HepG2 (cell line): ENCODE data around the gene GRIFIN. TPM values are rescaled to one million over a fixed set of nuclear protein-coding genes. Genes with fewer than 3 reads are reported as not detected.

ENCODE experiments used
- CEBPG ChIP-seq: IDR thresholded peaks from 2 replicates; pipeline ENCODE4 v1.6.1; 2016
- FOSL2 ChIP-seq: sonication (generic); formaldehyde crosslinking; IDR thresholded peaks from 2 replicates; pipeline ENCODE4 v1.4.0; 2020; ENCODE audit warnings: missing genetic modification reagents
- HNF1A ChIP-seq, 2 experiments: sonication (generic) in 1 of 2; formaldehyde crosslinking in 1 of 2; IDR thresholded peaks; 2 replicates each; pipeline versions ENCODE4 v1.4.0 to v1.6.1; 2016 to 2020; ENCODE audit warnings: borderline replicate concordance in 1 of 2, low read depth in 1 of 2, mild to moderate bottlenecking in 1 of 2, missing genetic modification reagents in 1 of 2
- HOMEZ ChIP-seq: IDR thresholded peaks from 2 replicates; pipeline ENCODE4 v1.6.1; 2016; ENCODE audit warnings: low read depth
- REL ChIP-seq: sonication (generic); formaldehyde crosslinking; conservative IDR thresholded peaks from 2 replicates; pipeline ENCODE4 v1.8.0; 2022; ENCODE audit warnings: mild to moderate bottlenecking, missing genetic modification reagents, moderate library complexity
- SP1 ChIP-seq, 2 experiments: fragments of 450-650 bp in 1 of 2; sonication (generic) in 1 of 2; formaldehyde crosslinking in 1 of 2; IDR thresholded peaks; 2 replicates each; pipeline versions ENCODE4 v1.4.0 to v1.6.1; 2016 to 2020; ENCODE audit warnings: missing genetic modification reagents in 1 of 2
- ZBTB34 ChIP-seq: sonication (generic); formaldehyde crosslinking; IDR thresholded peaks from 2 replicates; pipeline ENCODE4 v1.8.0; 2022; ENCODE audit warnings: mild to moderate bottlenecking, missing genetic modification reagents
- ZNF275 ChIP-seq: sonication (generic); formaldehyde crosslinking; IDR thresholded peaks from 2 replicates; pipeline ENCODE4 v1.8.0; 2022; ENCODE audit warnings: missing genetic modification reagents, mild to moderate bottlenecking, inconsistent platforms, borderline replicate concordance
- ZNF331 ChIP-seq: sonication (generic); formaldehyde crosslinking; IDR thresholded peaks from 2 replicates; pipeline ENCODE4 v1.4.0; 2020; ENCODE audit warnings: missing genetic modification reagents
- ZNF646 ChIP-seq: sonication (generic); formaldehyde crosslinking; IDR thresholded peaks from 2 replicates; pipeline ENCODE4 v1.9.0; 2021; ENCODE audit warnings: mild to moderate bottlenecking, missing genetic modification reagents
- polyA plus RNA-seq, 8 experiments: library from polyadenylated mRNA; depleted of rRNA in 3 of 8; stranded (reverse) in 7 of 8; unstranded in 1 of 8; fragments of >200 nt; fragmentation: Illumina TruSeq in 4 of 8; extraction: Trizol in 4 of 8; gene quantifications; 2 replicates each; pipeline versions ENCODE4 v1.2.1 to v1.2.3, GENCODE V29; 2011 to 2016; ENCODE audit warnings: low read depth in 4 of 8, missing spikeins in 1 of 8, mixed read lengths in 1 of 8; ENCODE audit not compliant: insufficient read depth in 1 of 8
- total RNA-seq, 5 experiments: library from RNA; depleted of rRNA; stranded (reverse); fragments of >200 nt; fragmentation: Illumina TruSeq; extraction: Trizol; gene quantifications; 2 replicates each; pipeline ENCODE4 v1.2.3, GENCODE V29; 2016; ENCODE audit warnings: low read depth in 1 of 5

The GRIFIN gene
- total and polyA plus RNA-seq, 2 of the 13 experiments (the other 11 are each of a cell fraction or from before 2014, with no cell fraction given) = not detected

GRCh38 chr7:2451171-2452073 lies 24.8 kb downstream of the GRIFIN start (continued):
- TF ChIP-seq HNF1A (IDR thresholded peaks at IDR 0.05; ENCODE audit: low read depth) = no peak
- TF ChIP-seq HNF1A (CRISPR knock-in tag; IDR thresholded peaks at IDR 0.05; ENCODE audit: borderline replicate concordance) = no peak
- TF ChIP-seq ZBTB34 (CRISPR knock-in tag) = no peak
- no peak for TF ChIP-seq REL
- TF ChIP-seq SP1 (IDR thresholded peaks at IDR 0.05) = no peak
- no peak for TF ChIP-seq SP1 (CRISPR knock-in tag; IDR thresholded peaks at IDR 0.05)
- TF ChIP-seq ZNF331 = peak; percentile 41; the same call in 1 of the 2 replicates
- peak; percentile 63 for TF ChIP-seq CEBPG
- TF ChIP-seq ZNF646 (CRISPR knock-in tag) = no peak
- peak; percentile 17 for TF ChIP-seq FOSL2 (CRISPR knock-in tag)
- TF ChIP-seq HOMEZ (CRISPR knock-in tag) = peak; percentile 38; the same call in 1 of the 2 replicates
- no peak for TF ChIP-seq ZNF275 (CRISPR knock-in tag)
